Measurements from ENCODE around the gene PACRGL.
"Not testable (repeated sequence)": the region's sequence is repeated elsewhere in the genome, so short reads cannot be mapped to it uniquely, and the experiment has no call there.

The PACRGL gene

GRCh38 chr4:20724915-20725314 is 24.7 kb downstream of the PACRGL start:
- no peak for DNase-seq

DNA sequence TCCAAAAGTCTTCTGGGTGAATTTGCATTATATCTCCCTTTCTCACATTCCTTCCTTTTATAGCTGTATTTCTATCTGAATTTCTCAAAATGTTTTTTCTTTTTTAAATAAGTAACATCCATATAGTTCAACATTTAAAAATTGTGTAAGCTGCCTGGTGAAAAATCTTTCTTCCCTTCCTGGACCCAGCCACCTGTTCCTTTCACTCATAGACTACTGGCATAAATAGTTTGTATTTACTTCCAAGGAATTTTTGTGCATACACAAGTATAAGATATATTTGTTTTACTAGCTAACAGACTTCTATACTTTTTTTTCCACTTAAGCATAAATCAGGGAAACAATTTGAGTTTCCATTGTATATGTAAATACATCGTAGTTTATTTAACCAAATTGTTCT is 35.7 kb downstream of the PACRGL start:
- no peak for DNase-seq

DNA sequence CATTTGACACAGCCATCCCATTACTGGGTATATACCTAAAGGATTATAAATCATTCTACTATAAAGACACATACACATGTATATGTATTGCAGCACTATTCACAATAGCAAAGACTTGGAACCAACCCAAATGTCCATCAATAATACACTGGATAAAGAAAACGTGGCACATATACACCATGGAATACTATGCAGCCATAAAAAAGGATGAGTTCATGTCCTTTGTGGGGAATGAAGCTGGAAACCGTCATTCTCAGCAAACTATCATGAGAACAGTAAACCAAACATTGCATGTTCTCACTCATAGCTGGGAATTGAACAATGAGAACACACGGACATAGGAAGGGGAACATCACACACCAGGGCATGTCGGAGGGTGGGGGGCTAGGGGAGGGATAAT is 45.7 kb downstream of the PACRGL start:
- not testable (repeated sequence) for DNase-seq

DNA sequence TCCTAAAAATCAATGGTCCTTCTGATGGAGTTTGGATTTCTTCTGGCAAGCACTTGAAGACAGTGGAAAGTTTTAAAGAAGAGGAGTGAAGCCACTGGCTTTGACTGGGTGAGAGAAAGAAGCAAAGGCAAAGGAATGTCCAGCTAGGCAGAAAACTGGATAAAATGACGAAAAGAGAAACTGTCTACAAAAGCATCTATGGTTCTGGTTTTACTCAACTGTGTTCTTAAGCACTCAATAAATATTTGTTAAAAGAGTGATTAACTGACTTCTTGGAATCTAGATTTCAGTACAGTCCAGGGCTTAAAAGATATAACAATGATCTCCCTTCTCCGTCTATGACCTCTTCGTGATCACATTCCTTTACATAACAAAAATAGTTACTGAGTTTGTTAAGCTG is 52.4 kb downstream of the PACRGL start:
- no peak for DNase-seq

GRCh38 chr4:20754036-20754435 is 53.8 kb downstream of the PACRGL start:
- DNase-seq = no peak

- no peak for DNase-seq
Observed at GRCh38 chr4:20760053-20760452, 59.8 kb downstream of the PACRGL start.

GRCh38 chr4:20761382-20761781 is 61.1 kb downstream of the PACRGL start:
- DNase-seq = no peak

DNA sequence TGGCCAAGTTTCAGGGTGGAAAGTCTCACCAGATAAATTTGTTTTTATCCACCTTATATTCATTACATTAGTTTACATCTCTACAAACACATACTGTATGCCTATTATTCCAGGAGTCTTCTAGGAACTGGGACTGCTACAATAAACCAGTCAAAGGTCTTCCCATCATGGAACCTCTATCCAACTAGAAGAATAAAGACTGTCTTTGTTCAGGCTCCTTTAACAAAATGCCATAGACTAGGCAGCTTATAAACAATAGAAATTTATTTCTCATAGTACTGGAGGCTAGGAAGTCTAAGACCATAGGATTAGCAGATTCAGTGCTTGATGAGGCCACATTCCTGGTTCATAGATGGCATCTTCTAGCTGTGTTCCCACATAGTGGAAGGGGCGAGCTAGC is 61.6 kb downstream of the PACRGL start:
- DNase-seq = no peak

GRCh38 chr4:20764366-20764992 is 64.2 kb downstream of the PACRGL start:
- DNase-seq = no peak

DNA sequence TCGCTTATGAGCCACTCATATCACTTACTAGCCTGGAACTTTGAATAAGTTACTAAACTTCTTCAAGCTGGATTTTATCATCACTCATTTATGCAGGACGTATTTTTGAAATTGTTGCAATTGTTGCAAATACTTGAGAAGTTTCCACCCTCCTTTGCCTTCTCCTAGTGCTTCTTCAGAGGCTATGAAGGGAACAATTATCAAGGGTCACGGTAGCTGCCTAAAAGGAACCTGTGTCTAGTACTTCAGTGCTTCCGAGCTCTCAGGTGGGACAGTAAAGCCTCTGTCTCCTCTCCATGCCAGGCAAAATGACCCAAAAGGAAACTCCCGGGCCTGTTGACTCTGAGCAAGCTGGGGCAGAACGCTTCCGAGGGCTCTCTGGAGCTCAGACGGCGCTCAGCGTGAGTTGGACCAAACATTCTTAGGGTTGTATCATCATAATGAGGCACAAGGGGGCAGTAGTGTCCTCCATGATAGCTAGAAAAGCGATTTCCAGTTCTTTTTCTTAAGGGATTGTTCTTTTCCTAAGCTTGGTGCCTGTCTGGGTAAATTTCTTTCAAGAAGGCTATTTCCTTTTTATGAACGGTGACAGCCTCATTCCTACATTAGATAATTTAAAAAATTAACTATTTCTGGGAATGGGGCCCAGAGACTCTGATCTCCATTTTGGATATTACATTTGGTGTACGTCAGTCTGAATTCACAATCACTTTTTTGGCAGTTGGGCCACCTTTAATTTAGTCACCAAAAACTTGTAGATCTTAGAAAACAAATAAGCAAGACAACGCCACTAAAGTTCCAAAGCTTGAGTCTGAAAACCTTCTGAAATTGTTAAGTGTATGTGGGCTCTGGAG is 73.1 kb downstream of the PACRGL start:
- DNase-seq = no peak

GRCh38 chr4:20778896-20779295 is 78.6 kb downstream of the PACRGL start:
- no peak for DNase-seq

GRCh38 chr4:20783134-20783533 is 82.9 kb downstream of the PACRGL start:
- DNase-seq = not testable (repeated sequence)

- no peak for DNase-seq
Observed at GRCh38 chr4:20787940-20788665, 87.8 kb downstream of the PACRGL start.
